Liver (tissue), 9 donors: ENCODE results near the gene CD320. TPM values are rescaled to one million over a fixed set of nuclear protein-coding genes. Genes with fewer than 3 reads are reported as not detected.

Experiments
- DNase-seq: peaks from one replicate; pipeline ENCODE4 v3.0.0-alpha.2; 2017; ENCODE audit warnings: low spot score
- H3K27ac ChIP-seq, 2 donors: one replicate each; pipeline ENCODE4 v1.7.0; 2013; ENCODE audit warnings: inconsistent platforms in 2 of 2, low read length in 2 of 2, control low read depth in 1 of 2, low read depth in 1 of 2, mild to moderate bottlenecking in 1 of 2
- H3K27me3 ChIP-seq, 4 donors: one replicate each; pipeline versions ENCODE4 v1.6.1 to v1.7.0; 2013; ENCODE audit warnings: low read length in 3 of 4, inconsistent platforms in 1 of 4, mild to moderate bottlenecking in 1 of 4, moderate library complexity in 1 of 4; ENCODE audit not compliant: control insufficient read depth in 4 of 4, insufficient read depth in 4 of 4
- H3K36me3 ChIP-seq, 4 donors: one replicate each; pipeline versions ENCODE4 v1.6.1 to v1.7.0; 2013; ENCODE audit warnings: low read length in 3 of 4, mild to moderate bottlenecking in 3 of 4, low read depth in 1 of 4, moderate library complexity in 1 of 4; ENCODE audit not compliant: control insufficient read depth in 4 of 4, insufficient read depth in 3 of 4
- H3K4me1 ChIP-seq, 4 donors: one replicate each; pipeline versions ENCODE4 v1.6.1 to v1.7.0; 2013; ENCODE audit warnings: low read length in 3 of 4, mild to moderate bottlenecking in 3 of 4, moderate library complexity in 1 of 4; ENCODE audit not compliant: control insufficient read depth in 4 of 4, insufficient read depth in 4 of 4
- H3K4me3 ChIP-seq, 3 donors: one replicate each; pipeline versions ENCODE4 v1.6.1 to v1.7.0; 2013; ENCODE audit warnings: low read length in 3 of 3, control low read depth in 1 of 3, low read depth in 1 of 3, mild to moderate bottlenecking in 1 of 3
- H3K9ac ChIP-seq, 2 donors: one replicate each; pipeline ENCODE4 v1.7.0; 2013; ENCODE audit warnings: low read length in 2 of 2, mild to moderate bottlenecking in 2 of 2, moderate library complexity in 2 of 2, control low read depth in 1 of 2, low read depth in 1 of 2
- H3K9me3 ChIP-seq, 4 donors: one replicate each; pipeline versions ENCODE4 v1.6.1 to v1.7.0; 2013; ENCODE audit warnings: low read length in 3 of 4; ENCODE audit not compliant: control insufficient read depth in 4 of 4
- EGR1 ChIP-seq, 2 donors: IDR thresholded peaks; 2 replicates each; pipeline ENCODE4 v1.6.1; 2016 to 2018; ENCODE audit warnings: antibody characterized with exemption in 2 of 2, low read depth in 2 of 2
- FOXA1 ChIP-seq: IDR thresholded peaks from 2 replicates; pipeline ENCODE4 v1.6.1; 2016; ENCODE audit warnings: antibody characterized with exemption
- FOXA2 ChIP-seq: IDR thresholded peaks from 2 replicates; pipeline ENCODE4 v1.6.1; 2016; ENCODE audit warnings: antibody characterized with exemption
- GABPA ChIP-seq, 2 donors: IDR thresholded peaks in 1 of 2; conservative IDR thresholded peaks in 1 of 2; 2 replicates each; pipeline ENCODE4 v1.6.1; 2016; ENCODE audit warnings: antibody characterized with exemption in 2 of 2, mild to moderate bottlenecking in 1 of 2, moderate library complexity in 1 of 2
- HNF4A ChIP-seq, 2 donors: conservative IDR thresholded peaks; 2 replicates each; pipeline ENCODE4 v1.6.1; 2016; ENCODE audit warnings: antibody characterized with exemption in 2 of 2, mild to moderate bottlenecking in 2 of 2
- HNF4G ChIP-seq: IDR thresholded peaks from 2 replicates; pipeline ENCODE4 v1.6.1; 2016; ENCODE audit warnings: antibody characterized with exemption
- JUND ChIP-seq, 2 donors: IDR thresholded peaks; 2 replicates each; pipeline ENCODE4 v1.6.1; 2016; ENCODE audit warnings: antibody characterized with exemption in 2 of 2
- NR2F2 ChIP-seq: IDR thresholded peaks from 2 replicates; pipeline ENCODE4 v1.6.1; 2016; ENCODE audit warnings: antibody characterized with exemption
- RAD21 ChIP-seq, 2 donors: IDR thresholded peaks; 2 replicates each; pipeline ENCODE4 v1.6.1; 2016; ENCODE audit warnings: antibody characterized with exemption in 2 of 2, mild to moderate bottlenecking in 2 of 2
- RXRA ChIP-seq, 2 donors: IDR thresholded peaks; 2 replicates each; pipeline ENCODE4 v1.6.1; 2017 to 2018; ENCODE audit warnings: antibody characterized with exemption in 2 of 2, mild to moderate bottlenecking in 1 of 2
- SP1 ChIP-seq: IDR thresholded peaks from 2 replicates; pipeline ENCODE4 v1.6.1; 2018; ENCODE audit warnings: antibody characterized with exemption, mild to moderate bottlenecking
- TAF1 ChIP-seq: conservative IDR thresholded peaks from 2 replicates; pipeline ENCODE4 v1.6.1; 2016; ENCODE audit warnings: antibody characterized with exemption, mild to moderate bottlenecking
- YY1 ChIP-seq: IDR thresholded peaks from 2 replicates; pipeline ENCODE4 v1.6.1; 2016; ENCODE audit warnings: antibody characterized with exemption, mild to moderate bottlenecking
- WGBS: extraction: QIAGEN DNeasy Blood & Tissue Kit; methylation state at CpG from one replicate; pipeline ENCODE4 v1.1.7; 2013; 5-methylcytosine and 5-hydroxymethylcytosine counted together
- polyA plus RNA-seq, 2 donors: library from polyadenylated mRNA; stranded (reverse) in 1 of 2; unstranded in 1 of 2; fragments of 200-250 nt in 1 of 2; fragments of >200 nt in 1 of 2; fragmentation: Nextera tagmentation in 1 of 2; extraction: Ambion mirVana in 1 of 2; gene quantifications; one replicate each; pipeline versions ENCODE4 v1.2.1 to v1.2.3, GENCODE V29; 2013 to 2015
- total RNA-seq, 2 donors: library from RNA; depleted of rRNA; stranded (reverse); fragments of >200 nt; gene quantifications; one replicate each; pipeline ENCODE4 v1.2.3, GENCODE V29; 2014
- TF ChIP-seq, protein P1 (sequence below): IDR thresholded peaks from 2 replicates; pipeline ENCODE4 v1.6.1; 2016; ENCODE audit warnings: antibody characterized with exemption
- TF ChIP-seq, protein P2 (sequence below): IDR thresholded peaks from 2 replicates; pipeline ENCODE4 v1.6.1; 2016; ENCODE audit warnings: antibody characterized with exemption
- TF ChIP-seq, protein P3 (sequence below): IDR thresholded peaks from 2 replicates; pipeline ENCODE4 v1.6.1; 2016; ENCODE audit warnings: antibody characterized with exemption
- TF ChIP-seq, protein P4 (sequence below): fragments of 150-350 bp; IDR thresholded peaks from 2 replicates; pipeline ENCODE4 v1.5.1; 2017; ENCODE audit warnings: improper control_type of control experiment, low read depth, low read length; ENCODE audit not compliant: missing input control
- TF ChIP-seq, protein P5 (sequence below): IDR thresholded peaks from 2 replicates; pipeline ENCODE4 v1.6.1; 2016; ENCODE audit warnings: antibody characterized with exemption, mild to moderate bottlenecking
- donor health status: healthy.
- donor health status: healthy.
- donor health status: healthy.
- donor health status: healthy.
- donor health status: healthy.

CD320 gene
- total and polyA plus RNA-seq, 4 donors, result 6.7 to 18.0 (median 12.6) TPM

DNA sequence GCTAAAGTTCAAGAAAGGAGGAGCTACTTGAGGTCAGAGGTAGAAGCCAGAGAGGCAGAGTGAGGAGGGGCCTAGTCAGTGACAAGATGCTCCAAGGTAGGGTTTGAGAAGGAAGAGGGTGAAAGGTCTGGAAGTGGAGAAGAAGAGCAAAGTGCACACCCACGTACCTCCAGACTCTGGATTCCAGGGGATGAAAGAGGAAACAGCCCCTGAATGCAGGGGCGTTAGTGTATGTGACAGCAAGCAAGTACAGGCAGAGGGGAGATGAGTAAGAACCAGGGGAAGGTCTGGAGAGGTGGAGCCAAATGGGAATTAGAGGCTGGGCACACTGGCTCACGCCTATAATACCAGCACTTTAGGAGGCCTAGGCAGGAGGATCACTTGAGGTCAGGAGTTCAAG is 21.8 kb upstream of the CD320 start:
- Histone ChIP-seq H3K27me3 (peaks cover 0 to 3% (median 0%) of the 10 kb centered on the region in 4 donors), H3K27ac (no peak overlapping the region), H3K36me3 (no peaks in the 10 kb centered on the region), H3K9me3 (no peaks in the 10 kb centered on the region), H3K4me3 (no peak overlapping the region), H3K9ac (no peak overlapping the region), H3K4me1 (peaks cover 0 to 13% (median 6%) of the 10 kb centered on the region in 4 donors)
- TF ChIP-seq, protein P1, sequence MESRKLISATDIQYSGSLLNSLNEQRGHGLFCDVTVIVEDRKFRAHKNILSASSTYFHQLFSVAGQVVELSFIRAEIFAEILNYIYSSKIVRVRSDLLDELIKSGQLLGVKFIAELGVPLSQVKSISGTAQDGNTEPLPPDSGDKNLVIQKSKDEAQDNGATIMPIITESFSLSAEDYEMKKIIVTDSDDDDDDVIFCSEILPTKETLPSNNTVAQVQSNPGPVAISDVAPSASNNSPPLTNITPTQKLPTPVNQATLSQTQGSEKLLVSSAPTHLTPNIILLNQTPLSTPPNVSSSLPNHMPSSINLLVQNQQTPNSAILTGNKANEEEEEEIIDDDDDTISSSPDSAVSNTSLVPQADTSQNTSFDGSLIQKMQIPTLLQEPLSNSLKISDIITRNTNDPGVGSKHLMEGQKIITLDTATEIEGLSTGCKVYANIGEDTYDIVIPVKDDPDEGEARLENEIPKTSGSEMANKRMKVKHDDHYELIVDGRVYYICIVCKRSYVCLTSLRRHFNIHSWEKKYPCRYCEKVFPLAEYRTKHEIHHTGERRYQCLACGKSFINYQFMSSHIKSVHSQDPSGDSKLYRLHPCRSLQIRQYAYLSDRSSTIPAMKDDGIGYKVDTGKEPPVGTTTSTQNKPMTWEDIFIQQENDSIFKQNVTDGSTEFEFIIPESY, result no peak
- TF ChIP-seq RXRA (IDR thresholded peaks at IDR 0.05) (no peak), JUND (IDR thresholded peaks at IDR 0.05) (no peak), TAF1 (no peak), RAD21 (IDR thresholded peaks at IDR 0.05) (no peak), HNF4A (conservative IDR thresholded peaks at IDR 0.05) (no peak), GABPA (IDR thresholded peaks at IDR 0.05 in 1 of 2, conservative IDR thresholded peaks at IDR 0.05 in 1 of 2) (no peak), YY1 (no peak), EGR1 (IDR thresholded peaks at IDR 0.05; ENCODE audit: low read depth in 2 of 2) (no peak), SP1 (no peak)
- TF ChIP-seq, protein P2, sequence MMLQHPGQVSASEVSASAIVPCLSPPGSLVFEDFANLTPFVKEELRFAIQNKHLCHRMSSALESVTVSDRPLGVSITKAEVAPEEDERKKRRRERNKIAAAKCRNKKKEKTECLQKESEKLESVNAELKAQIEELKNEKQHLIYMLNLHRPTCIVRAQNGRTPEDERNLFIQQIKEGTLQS, result no peak
- TF ChIP-seq, protein P3, sequence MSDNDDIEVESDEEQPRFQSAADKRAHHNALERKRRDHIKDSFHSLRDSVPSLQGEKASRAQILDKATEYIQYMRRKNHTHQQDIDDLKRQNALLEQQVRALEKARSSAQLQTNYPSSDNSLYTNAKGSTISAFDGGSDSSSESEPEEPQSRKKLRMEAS, result no peak
- 77% methylated on average over 3 of the region's 3 CpGs for WGBS
- DNase-seq, result no peak

DNA sequence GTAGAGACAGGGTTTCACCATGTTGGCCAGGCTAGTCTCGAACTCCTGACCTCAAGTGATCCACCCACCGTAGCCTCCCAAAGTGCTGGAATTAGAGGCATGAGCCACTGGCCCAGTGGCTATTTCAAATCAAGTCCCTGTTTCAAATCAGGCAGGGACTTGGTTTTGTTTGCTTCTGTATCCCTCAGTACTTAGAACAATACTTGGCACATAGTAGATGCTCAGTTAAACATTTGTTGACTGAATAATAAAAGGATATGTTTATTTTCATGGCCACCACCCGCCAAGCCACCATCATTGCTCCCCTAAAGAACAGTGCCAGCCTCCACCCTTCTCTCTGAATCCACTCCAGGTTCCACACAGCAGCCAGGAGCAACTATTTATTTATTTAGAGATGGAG is 17.3 kb upstream of the CD320 start:
- Histone ChIP-seq H3K9ac (no peak overlapping the region), H3K27ac (no peak overlapping the region), H3K9me3 (no peaks in the 10 kb centered on the region), H3K36me3 (peaks cover 0 to 8% (median 4%) of the 10 kb centered on the region in 4 donors), H3K4me1 (peaks cover 13 to 24% (median 14%) of the 10 kb centered on the region in 4 donors), H3K4me3 (no peak overlapping the region), H3K27me3 (no peaks in the 10 kb centered on the region)
- WGBS, result 91% methylated on average over 3 of the region's 3 CpGs
- no peak for DNase-seq
- TF ChIP-seq, protein P4, sequence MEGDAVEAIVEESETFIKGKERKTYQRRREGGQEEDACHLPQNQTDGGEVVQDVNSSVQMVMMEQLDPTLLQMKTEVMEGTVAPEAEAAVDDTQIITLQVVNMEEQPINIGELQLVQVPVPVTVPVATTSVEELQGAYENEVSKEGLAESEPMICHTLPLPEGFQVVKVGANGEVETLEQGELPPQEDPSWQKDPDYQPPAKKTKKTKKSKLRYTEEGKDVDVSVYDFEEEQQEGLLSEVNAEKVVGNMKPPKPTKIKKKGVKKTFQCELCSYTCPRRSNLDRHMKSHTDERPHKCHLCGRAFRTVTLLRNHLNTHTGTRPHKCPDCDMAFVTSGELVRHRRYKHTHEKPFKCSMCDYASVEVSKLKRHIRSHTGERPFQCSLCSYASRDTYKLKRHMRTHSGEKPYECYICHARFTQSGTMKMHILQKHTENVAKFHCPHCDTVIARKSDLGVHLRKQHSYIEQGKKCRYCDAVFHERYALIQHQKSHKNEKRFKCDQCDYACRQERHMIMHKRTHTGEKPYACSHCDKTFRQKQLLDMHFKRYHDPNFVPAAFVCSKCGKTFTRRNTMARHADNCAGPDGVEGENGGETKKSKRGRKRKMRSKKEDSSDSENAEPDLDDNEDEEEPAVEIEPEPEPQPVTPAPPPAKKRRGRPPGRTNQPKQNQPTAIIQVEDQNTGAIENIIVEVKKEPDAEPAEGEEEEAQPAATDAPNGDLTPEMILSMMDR, result no peak
- TF ChIP-seq JUND (IDR thresholded peaks at IDR 0.05) (no peak), TAF1 (no peak), YY1 (no peak), HNF4A (conservative IDR thresholded peaks at IDR 0.05) (no peak), HNF4G (no peak), GABPA (IDR thresholded peaks at IDR 0.05 in 1 of 2, conservative IDR thresholded peaks at IDR 0.05 in 1 of 2) (no peak), NR2F2 (no peak), EGR1 (IDR thresholded peaks at IDR 0.05; ENCODE audit: low read depth in 2 of 2) (no peak), FOXA2 (no peak), SP1 (no peak), FOXA1 (no peak)
- TF ChIP-seq, protein P3, result no peak
- TF ChIP-seq, protein P1, result no peak
- TF ChIP-seq, protein P5, sequence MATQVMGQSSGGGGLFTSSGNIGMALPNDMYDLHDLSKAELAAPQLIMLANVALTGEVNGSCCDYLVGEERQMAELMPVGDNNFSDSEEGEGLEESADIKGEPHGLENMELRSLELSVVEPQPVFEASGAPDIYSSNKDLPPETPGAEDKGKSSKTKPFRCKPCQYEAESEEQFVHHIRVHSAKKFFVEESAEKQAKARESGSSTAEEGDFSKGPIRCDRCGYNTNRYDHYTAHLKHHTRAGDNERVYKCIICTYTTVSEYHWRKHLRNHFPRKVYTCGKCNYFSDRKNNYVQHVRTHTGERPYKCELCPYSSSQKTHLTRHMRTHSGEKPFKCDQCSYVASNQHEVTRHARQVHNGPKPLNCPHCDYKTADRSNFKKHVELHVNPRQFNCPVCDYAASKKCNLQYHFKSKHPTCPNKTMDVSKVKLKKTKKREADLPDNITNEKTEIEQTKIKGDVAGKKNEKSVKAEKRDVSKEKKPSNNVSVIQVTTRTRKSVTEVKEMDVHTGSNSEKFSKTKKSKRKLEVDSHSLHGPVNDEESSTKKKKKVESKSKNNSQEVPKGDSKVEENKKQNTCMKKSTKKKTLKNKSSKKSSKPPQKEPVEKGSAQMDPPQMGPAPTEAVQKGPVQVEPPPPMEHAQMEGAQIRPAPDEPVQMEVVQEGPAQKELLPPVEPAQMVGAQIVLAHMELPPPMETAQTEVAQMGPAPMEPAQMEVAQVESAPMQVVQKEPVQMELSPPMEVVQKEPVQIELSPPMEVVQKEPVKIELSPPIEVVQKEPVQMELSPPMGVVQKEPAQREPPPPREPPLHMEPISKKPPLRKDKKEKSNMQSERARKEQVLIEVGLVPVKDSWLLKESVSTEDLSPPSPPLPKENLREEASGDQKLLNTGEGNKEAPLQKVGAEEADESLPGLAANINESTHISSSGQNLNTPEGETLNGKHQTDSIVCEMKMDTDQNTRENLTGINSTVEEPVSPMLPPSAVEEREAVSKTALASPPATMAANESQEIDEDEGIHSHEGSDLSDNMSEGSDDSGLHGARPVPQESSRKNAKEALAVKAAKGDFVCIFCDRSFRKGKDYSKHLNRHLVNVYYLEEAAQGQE, result no peak
- TF ChIP-seq, protein P2, result no peak
